ENCODE data around the gene SCEL.

DNA sequence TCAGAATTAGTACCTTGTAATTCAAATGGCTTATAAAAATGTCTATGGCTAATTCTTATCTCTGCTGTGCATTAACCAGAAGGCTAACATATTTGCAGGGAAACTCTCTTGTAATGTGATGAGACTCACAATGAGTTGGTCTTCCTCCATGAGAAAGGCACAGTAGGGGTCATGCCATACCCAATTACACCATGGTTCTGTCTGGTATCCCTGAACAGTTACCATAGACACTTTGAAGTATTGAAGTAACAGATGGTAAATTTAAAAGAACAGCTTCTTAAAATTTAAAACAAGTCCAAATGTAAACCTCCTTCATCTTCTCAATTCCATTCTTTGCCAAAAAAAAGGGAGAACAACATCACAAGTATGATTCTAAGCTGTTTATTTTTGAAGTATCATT is 139.3 kb downstream of the SCEL start:
- TF ChIP-seq, protein P1, sequence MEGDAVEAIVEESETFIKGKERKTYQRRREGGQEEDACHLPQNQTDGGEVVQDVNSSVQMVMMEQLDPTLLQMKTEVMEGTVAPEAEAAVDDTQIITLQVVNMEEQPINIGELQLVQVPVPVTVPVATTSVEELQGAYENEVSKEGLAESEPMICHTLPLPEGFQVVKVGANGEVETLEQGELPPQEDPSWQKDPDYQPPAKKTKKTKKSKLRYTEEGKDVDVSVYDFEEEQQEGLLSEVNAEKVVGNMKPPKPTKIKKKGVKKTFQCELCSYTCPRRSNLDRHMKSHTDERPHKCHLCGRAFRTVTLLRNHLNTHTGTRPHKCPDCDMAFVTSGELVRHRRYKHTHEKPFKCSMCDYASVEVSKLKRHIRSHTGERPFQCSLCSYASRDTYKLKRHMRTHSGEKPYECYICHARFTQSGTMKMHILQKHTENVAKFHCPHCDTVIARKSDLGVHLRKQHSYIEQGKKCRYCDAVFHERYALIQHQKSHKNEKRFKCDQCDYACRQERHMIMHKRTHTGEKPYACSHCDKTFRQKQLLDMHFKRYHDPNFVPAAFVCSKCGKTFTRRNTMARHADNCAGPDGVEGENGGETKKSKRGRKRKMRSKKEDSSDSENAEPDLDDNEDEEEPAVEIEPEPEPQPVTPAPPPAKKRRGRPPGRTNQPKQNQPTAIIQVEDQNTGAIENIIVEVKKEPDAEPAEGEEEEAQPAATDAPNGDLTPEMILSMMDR (IDR thresholded peaks at IDR 0.05): no peak
- TF ChIP-seq POLR2AphosphoS5 (IDR thresholded peaks at IDR 0.05) (no peak), EP300 (IDR thresholded peaks at IDR 0.05) (no peak), POLR2A (IDR thresholded peaks at IDR 0.05) (no peak)
